ENCODE results near the gene SLC25A21. TPM values are rescaled to one million over a fixed set of nuclear protein-coding genes. Genes with fewer than 3 reads are reported as not detected.

The SLC25A21 gene
- polyA plus RNA-seq, 1 experiment = 0.50 TPM

DNA sequence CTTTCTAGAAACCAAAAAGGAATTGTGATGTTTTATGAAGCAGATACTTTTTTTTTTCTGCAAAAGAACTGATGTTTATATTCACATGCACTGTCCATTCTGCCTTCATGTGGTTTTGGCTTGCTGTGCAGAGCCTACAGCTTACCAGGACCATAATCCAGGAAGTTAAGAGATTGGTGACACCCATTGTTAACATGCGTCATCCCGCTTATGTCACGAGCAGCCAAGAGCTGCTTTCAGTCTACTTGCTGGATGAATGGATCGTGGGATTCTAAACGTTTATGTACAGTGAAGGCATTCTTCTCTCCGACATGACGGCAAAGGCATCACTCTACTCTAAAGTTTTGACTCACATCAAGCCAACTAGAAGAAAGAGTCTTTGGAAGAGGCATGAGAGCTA is 434.1 kb downstream of the SLC25A21 start:
- Histone ChIP-seq H3K36me3 (ENCODE audit: control insufficient read depth, insufficient read depth, low read length) (no peaks in the 10 kb centered on the region), H3K27me3 (ENCODE audit: control insufficient read depth, insufficient read depth, low read length) (no peaks in the 10 kb centered on the region), H3K4me3 (ENCODE audit: low read depth, low read length) (no peak overlapping the region)
- CTCF ChIA-PET = interaction anchor here (0.6 to 3.1 kb wide), 3 partner anchors 9 to 204 kb away, joined by 3 to 18 read pairs (median 4); no protein-coding TSS in a partner anchor
- TF ChIP-seq, protein P1, sequence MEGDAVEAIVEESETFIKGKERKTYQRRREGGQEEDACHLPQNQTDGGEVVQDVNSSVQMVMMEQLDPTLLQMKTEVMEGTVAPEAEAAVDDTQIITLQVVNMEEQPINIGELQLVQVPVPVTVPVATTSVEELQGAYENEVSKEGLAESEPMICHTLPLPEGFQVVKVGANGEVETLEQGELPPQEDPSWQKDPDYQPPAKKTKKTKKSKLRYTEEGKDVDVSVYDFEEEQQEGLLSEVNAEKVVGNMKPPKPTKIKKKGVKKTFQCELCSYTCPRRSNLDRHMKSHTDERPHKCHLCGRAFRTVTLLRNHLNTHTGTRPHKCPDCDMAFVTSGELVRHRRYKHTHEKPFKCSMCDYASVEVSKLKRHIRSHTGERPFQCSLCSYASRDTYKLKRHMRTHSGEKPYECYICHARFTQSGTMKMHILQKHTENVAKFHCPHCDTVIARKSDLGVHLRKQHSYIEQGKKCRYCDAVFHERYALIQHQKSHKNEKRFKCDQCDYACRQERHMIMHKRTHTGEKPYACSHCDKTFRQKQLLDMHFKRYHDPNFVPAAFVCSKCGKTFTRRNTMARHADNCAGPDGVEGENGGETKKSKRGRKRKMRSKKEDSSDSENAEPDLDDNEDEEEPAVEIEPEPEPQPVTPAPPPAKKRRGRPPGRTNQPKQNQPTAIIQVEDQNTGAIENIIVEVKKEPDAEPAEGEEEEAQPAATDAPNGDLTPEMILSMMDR (IDR thresholded peaks at IDR 0.05; ENCODE audit: insufficient read depth, low read depth, low read length) = no peak
- DNase-seq (ENCODE audit: low read depth) = no peak
- POLR2A ChIA-PET = no interaction called here

DNA sequence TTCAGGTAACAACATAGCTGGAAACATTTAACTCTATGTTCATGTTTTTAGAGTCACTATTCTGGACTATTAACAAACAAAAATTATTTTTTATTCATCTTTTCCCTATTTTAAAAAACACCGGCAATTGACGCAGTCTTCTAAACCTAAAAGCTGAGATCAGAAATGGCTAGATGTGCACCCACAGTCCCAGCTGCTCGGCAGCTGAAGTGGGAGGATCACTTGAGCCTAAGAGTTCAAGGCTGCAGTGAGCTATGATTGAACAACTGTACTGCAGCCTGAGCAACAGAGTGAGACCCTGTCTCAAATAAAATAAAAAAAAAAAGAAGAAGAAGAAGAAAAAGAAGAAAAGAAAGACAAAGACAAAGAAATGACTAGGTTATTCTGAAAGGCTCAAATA is 446.3 kb downstream of the SLC25A21 start:
- CTCF ChIA-PET = no interaction called here
- H3K36me3 ChIP-seq (ENCODE audit: control insufficient read depth, insufficient read depth, low read length) = no peaks in the 10 kb centered on the region
- TF ChIP-seq, protein P1 (IDR thresholded peaks at IDR 0.05; ENCODE audit: insufficient read depth, low read depth, low read length) = no peak
- POLR2A ChIA-PET = no interaction called here
- no peak for DNase-seq (ENCODE audit: low read depth)
- no peaks in the 10 kb centered on the region for H3K27me3 ChIP-seq (ENCODE audit: control insufficient read depth, insufficient read depth, low read length)
- H3K4me3 ChIP-seq (ENCODE audit: low read depth, low read length) = no peak overlapping the region

DNA sequence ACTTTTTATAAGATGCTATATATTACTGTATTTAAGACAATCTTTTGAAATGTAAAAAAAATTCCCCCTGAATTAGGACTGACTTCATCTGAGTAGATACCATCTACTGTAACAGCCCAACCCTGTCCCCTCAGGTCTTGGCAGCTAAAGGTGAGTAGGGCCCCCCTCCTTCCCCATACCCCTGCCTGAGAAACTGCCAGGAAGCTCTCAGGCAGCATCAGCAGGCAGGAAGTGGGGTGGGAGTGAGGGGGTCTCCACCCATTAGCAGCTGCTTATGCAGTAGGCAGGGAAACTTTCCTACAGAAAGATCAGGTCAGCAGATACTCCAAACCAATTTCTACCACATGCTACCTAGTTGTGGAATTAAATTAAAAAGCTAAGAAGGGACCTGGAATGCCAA is 448.2 kb downstream of the SLC25A21 start:
- no peaks in the 10 kb centered on the region for H3K36me3 ChIP-seq (ENCODE audit: control insufficient read depth, insufficient read depth, low read length)
- POLR2A ChIA-PET = no interaction called here
- CTCF ChIA-PET = no interaction called here
- H3K27me3 ChIP-seq (ENCODE audit: control insufficient read depth, insufficient read depth, low read length) = no peaks in the 10 kb centered on the region
- H3K4me3 ChIP-seq (ENCODE audit: low read depth, low read length) = no peak overlapping the region
- no peak for DNase-seq (ENCODE audit: low read depth)
- TF ChIP-seq, protein P1 (IDR thresholded peaks at IDR 0.05; ENCODE audit: insufficient read depth, low read depth, low read length) = no peak

DNA sequence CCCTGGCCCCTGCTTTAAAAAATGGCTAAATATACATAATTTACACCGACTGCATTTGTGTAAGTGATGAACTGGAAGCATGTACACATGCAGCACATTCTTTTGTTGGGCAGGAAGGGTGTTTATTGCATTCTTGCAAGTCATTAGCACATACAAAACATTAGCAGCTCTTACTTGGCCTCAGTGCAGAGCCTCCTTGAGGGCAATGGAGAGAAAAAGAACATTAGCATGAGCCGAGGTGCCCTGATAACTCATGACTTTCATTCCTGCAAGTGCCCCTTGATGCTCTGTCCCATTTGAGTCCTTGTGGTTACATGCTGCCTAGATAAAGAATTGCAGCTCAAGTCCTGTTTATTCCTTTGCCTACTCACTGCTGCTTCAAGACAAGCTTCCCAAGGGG is 448.9 kb downstream of the SLC25A21 start:
- ChIA-PET CTCF (interaction anchor here (1.0 kb wide), 1 partner anchor 24 kb away, joined by 3 read pairs; no protein-coding TSS in a partner anchor), POLR2A (no interaction called here)
- TF ChIP-seq, protein P1 (IDR thresholded peaks at IDR 0.05; ENCODE audit: insufficient read depth, low read depth, low read length) = no peak
- H3K36me3 ChIP-seq (ENCODE audit: control insufficient read depth, insufficient read depth, low read length) = no peaks in the 10 kb centered on the region
- H3K4me3 ChIP-seq (ENCODE audit: low read depth, low read length) = no peak overlapping the region
- DNase-seq (ENCODE audit: low read depth) = no peak
- H3K27me3 ChIP-seq (ENCODE audit: control insufficient read depth, insufficient read depth, low read length) = no peaks in the 10 kb centered on the region

DNA sequence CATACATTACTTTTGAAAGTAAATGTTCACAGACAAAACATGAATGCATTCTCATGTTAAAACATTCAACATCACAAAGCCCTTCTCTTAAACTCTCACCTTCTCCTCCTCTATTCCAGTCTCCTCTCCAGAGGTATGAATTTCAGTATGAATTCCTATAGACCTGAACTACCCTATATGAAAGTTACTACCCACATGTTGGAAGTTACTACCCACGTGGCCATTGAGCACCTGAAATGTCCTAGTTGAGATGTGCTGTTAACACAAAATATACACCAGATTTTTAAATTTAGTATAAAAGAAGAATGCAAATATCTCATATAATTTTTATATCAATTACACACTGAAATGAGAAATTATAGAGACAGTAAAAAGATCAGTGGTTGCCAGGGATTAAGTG is 450.5 kb downstream of the SLC25A21 start:
- H3K27me3 ChIP-seq (ENCODE audit: control insufficient read depth, insufficient read depth, low read length) = no peaks in the 10 kb centered on the region
- no peak for DNase-seq (ENCODE audit: low read depth)
- POLR2A ChIA-PET = no interaction called here
- TF ChIP-seq, protein P1 (IDR thresholded peaks at IDR 0.05; ENCODE audit: insufficient read depth, low read depth, low read length) = no peak
- H3K4me3 ChIP-seq (ENCODE audit: low read depth, low read length) = no peak overlapping the region
- H3K36me3 ChIP-seq (ENCODE audit: control insufficient read depth, insufficient read depth, low read length) = no peaks in the 10 kb centered on the region
- CTCF ChIA-PET = no interaction called here
